NCI-H748 (cell line): ENCODE results near the gene ZNF511.
A peak's percentile ranks its signal among the peaks of the same experiment; 100 is the strongest.
"Not testable (repeated sequence)": the region's sequence is repeated elsewhere in the genome, so short reads cannot be mapped to it uniquely, and the experiment has no call there.

Source experiments
- DNase-seq: peaks from one replicate; lab custom pipeline; 2025; ENCODE audit not compliant: unreplicated experiment; lab: John Stamatoyannopoulos, UW

ZNF511 gene

DNA sequence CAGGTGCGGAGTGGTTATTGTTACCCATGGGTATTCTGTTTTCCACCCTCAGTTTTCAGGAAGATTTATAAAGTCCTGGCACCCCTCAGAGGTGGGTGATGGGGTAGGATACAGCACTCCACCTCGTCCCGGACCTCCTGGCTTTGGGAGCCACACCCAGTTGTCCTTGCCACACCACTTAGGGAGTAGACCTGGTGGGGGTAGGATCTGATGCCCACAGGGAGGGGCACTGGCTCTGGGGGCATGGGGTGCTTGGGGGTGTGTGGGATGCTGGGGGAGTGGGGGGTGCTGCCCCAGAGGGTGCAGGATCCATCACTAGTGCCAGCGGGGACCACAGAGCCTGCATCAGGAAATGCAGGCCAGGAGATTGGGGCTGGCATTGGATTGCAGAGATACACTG lies 4.5 kb downstream of the ZNF511 start:
- DNase-seq: no peak

DNA sequence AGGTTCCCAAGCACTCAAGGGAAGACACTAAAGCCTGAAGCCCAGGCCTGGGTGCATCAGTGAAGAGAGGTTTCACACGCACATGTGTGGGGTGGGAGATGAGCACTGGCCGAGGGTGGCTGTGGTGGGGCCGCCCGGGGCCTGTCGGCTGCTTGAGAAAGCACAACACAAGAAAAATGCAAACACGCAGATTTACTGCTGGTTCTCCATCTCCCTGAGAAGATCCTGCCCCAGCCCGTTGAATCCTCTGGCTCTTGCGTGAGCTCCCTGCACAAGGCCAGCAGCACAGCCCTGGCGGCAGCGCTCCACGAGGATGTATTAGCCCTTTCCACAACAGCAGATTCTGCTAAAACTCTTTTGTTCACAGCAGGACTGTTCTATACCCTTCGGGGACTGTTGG lies 6.2 kb downstream of the ZNF511 start:
- no peak for DNase-seq

DNA sequence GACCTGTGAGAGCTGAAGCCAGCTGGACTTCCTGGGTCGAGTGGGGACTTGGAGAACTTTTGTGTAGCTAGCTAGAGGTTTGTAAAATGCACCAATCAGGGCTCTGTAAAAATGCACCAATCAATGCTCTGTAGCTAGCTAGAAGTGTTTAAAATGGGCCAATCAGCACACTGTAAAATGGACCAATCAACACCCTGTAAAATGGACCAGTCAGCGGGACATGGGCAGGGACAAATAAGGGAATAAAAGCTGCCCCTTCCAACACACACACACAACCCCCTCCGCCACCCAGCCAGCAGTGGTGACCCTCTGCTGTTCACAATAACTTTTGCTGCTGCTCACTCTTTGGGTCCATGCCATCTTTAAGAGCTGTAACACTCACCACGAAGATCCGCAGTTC lies 7.1 kb downstream of the ZNF511 start:
- DNase-seq: peak; percentile 6

DNA sequence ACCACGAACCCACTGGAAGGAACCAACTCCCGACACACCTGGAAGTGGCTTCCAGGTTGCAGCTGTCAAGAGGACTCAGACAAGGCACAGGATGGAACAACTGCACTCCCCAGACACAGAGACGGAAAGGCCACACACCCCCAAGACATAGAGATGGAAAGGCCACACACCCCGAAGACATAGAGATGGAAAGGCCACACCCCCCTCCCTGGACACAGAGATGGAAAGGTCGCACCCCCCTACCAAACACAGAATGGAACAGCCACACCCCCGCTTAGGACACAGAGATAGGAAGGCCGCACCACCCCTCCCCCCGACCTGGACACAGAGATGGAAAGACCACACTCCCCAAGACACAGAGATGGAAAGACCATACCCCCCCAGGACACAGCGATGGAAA lies 7.6 kb downstream of the ZNF511 start:
- no peak for DNase-seq

DNA sequence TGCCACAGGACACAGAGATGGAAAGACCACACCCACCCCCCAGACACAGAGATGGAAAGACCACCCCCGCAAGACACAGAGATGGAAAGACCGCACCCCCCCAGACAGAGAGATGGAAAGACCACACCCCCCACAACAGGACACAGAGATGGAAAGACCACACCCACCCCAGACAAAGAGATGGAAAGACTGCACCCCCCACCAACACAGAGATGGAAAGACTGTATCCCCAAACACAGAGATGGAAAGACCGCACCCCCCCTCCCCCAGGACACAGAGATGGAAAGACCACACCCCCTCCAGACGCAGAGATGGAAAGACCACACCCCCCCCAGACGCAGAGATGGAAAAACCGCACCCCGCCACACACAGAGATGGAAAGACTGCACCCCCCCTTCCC lies 8.0 kb downstream of the ZNF511 start:
- DNase-seq: no peak

DNA sequence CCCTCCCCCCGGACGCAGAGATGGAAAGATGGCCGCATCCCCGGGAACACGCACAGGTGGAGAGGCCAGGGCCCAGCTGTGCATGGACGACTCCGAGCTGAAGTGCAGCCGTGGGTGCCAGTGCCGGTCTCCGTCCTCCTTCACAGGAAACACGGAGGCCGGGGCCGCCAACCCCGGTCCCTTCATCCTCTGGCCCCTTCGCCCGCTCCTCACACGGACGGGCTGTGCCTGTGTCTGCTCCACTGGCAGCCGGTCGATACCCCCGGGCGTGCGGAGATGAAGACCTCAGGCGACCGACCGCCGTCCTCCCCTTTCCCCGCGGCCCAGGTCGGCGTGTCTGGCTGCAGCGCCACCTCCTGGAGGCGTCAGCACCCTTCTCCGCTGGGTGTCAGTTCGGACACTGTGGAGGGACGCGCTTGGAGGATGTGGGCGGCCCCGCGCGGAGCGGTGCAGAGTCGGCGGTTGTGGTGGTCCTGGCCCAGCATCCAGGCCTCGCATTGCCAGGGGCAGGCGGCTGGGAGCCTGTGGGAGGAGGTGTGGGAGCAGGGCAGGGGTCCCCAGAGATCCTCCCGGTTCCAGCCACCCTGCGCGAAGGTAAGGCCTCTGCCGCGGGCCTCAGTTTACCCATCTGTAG lies 9.9 kb downstream of the ZNF511 start:
- DNase-seq: peak; percentile 79

DNA sequence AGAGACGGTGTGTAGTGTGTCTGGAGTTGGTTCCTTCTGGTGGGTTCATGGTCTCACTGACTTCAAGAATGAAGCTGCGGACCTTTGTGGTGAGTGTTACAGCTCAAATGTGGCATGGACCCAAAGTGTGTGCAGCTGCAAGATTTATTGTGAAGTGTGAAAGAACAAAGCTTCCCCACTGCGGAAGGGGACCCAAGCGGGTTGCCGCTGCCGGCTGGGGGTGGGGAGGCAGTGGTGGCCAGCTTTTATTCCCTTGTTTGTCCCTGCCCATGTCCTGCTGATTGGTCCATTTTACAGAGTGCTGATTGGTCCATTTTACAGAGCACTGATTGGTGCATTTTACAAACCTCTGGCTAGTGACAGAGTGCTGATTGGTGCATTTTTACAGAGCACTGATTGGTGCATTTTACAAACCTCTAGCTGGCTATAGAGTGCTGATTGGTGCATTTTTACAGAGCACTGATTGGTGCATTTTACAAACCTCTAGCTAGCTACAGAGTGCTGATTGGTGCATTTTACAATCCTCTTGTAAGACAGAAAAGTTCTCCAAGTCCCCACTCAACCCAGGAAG lies 12.2 kb downstream of the ZNF511 start:
- DNase-seq: not testable (repeated sequence)

DNA sequence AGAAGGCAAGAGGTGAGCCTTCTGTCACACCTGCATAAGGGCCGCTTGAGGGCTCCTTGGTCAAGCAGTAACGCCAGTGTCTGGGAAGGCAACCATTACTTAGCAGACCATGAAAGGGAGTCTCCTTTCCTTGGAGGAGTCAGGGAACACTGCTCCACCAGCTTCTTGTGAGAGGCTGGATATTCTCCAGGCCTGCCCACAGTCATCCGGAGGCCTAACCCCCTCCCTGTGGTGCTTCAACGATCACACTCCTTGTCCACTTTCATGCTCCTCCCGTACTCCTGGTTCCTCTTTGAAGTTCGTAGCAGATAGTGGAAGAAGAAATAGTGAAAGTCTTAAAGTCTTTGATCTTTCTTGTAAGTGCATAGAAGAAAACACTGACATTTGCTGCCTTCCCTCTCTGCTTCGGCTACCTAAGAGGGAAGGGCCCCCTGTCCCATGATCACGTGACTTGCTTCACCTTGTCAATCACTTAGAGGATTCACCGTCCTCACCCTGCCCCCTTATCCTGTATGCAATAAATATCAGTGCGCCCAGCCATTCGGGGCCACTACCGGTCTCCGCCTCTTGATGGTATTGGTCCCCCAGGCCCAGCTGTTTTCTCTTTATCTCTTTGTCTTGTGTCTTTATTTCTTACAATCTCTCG lies 13.5 kb downstream of the ZNF511 start:
- DNase-seq: not testable (repeated sequence)

DNA sequence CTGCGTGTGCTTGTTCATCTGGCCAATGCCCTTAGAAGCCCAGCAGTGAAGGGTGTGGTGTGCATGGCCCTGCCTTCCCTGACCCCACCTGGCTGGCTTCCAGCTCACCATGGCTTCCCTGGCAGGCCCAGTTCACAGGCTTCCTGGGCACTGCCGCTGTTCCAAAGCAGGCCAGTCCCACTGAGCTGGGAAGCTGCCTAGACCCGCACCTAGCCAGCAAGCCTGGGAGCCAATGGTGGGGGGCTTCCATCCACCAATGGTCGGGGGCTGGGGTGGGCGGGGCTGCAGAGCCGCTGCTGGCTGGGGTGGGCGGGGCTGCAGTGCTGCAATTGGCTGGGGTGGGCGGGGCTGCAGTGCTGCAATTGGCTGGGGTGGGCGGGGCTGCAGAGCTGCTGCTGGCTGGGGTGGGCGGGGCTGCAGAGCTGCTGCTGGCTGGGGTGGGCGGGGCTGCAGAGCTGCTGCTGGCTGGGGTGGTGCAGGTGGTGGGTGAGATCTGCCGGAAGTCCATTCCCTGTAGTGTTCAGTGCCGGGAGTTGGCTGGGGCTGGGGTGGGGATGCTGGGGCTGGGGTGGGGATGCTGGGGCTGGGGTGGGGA lies 15.6 kb downstream of the ZNF511 start:
- peak; percentile 87 for DNase-seq

DNA sequence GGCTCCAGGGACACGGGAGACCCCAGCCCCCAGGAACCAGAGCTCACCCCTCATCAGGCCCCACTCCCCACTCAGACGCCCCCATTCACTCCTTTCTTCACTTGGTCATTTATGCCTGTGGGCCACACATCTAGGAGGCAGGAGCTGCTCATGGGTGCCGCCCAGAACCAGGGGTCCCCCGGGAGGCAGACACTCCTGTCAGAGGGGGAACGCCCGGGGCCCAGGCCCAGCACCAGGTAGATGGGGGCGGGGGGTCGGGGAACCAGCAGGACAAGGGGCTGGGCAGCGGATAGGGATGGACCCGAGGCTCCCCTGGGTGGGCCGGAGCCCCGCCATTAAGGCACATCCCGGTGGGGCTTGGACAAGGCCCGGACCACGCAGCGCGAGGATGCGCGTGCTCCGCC lies 16.1 kb downstream of the ZNF511 start:
- DNase-seq: no peak

DNA sequence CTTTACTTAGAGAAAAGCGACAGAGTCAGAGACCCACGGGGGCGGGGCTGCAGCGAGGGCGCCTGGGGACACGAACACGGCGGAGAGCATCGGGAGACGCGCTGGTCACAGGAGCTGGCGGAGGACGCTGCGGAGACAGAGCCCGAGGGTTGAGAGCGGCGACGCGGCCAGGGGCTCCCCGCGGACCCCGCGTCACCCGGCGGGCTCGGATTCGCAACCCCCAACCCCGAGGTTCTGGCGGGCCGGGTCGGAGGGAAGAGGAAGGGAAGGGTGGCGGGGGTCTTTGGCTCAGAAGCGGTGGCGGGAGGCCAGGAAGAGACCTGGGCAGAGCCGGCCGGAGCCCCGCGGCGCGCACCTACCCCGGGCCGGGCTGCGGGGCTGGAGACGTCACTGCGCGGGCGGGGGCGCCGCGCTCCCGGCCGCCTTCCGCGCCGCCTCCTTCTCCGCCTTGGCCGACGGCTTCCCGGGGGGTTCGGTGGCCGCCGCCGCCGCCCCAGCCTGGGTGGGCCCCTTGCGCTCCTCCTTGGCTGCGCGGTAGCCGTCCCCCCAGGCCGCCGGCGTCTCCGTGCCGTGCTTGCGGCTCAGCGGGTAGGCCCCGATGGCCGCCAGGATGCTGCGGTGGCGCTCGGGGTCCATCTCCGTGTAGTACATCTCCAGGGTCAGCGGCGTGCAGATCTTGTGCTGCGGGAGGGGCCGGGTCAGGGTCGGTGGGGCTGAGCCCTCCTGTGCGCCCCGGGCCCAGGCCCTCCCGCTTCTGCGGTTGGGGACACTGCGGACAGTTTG lies 16.9 kb downstream of the ZNF511 start:
- DNase-seq: peak; percentile 29

DNA sequence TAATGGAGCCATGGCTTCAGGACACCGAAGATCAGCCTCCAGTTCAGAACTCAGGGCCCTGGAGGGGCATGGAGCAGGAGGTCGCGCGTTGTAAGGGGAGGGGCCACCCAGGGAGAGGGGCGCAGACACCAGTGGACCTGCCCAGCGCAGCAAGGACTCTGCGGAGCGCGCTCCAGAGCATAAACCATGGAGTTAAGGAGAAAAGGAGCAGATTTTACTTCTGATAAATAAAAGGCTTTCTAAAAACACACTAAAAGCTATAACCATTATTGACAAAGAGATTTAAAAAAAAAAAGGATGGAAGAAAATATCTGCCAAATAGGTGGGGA lies 17.5 kb downstream of the ZNF511 start:
- DNase-seq: no peak

DNA sequence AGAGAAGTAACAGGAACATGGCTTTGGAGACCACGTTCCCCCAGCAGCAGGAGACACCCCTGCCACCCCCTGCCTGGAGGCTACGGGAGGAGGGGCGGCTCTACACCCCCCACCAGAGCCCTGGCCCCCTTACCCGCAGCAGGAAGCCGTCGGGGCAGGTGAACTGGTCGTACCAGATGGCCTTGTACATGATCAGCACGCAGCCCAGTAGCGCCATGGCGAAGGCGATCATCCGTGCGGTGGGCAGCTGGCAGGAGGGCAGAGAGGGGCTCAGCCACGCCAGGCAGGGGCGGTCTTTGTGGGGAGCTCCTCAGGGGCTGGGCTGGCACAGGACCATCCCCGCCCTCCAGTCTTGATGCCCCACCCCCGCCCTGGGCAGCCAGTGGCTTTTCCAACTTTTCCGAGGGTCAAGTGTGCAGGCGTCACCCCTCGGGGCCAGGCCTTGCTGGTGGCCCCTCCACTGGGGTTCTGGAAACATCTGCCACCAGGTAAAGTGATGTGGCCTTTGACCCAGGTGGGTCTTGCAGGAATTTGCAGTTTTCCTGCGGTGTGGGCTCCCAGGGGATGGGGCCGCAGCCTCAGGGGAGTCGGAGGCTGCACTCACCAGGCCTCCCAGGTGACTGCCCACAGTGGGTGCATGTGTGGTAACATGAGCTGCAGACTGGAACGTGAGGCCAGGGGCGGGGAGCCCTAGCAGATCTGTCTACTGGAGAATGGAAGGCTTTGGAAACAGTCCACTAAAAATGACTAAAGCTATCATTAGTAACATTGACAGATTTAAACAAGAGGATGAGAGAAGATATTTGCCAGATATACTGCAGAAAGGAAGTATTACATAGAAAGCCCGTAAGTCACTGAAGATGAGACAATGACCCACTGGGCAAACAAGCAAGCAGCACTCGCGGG lies 18.3 kb downstream of the ZNF511 start:
- no peak for DNase-seq

DNA sequence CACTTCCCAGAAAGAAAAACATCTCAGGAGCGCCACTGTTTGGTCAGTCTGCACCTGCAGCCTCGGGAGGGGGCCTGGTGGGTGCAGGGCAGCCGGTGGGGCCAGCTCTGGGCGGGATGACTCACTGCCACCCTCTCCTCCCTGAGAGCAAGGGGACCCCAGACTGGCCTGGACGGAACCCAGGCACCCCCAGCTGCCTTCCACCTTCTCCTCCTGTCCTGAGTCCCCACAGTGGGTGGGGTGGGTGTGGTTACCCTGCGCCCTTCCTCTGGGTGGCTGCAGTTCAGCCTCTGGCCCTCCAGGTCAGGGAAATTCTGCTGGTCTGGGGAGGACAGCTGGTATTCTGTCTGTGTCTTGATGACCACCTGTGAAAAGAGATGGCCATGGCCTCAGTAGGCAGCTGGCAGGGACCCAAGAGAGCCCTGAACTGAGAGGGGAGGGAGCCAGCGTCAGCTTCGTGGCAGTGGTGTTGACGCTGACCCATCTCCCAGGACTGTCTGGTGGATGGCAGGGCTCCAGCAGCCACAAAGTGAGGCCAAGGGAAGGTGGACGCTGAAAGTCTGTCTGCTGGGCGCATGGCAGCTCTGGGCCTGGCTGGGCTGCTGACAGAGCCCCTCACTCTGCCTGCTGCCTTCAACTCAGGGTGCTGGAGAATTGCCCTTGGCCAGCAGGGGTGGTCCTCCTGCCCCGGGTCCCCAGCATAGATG lies 19.1 kb downstream of the ZNF511 start:
- DNase-seq: peak; percentile 7

DNA sequence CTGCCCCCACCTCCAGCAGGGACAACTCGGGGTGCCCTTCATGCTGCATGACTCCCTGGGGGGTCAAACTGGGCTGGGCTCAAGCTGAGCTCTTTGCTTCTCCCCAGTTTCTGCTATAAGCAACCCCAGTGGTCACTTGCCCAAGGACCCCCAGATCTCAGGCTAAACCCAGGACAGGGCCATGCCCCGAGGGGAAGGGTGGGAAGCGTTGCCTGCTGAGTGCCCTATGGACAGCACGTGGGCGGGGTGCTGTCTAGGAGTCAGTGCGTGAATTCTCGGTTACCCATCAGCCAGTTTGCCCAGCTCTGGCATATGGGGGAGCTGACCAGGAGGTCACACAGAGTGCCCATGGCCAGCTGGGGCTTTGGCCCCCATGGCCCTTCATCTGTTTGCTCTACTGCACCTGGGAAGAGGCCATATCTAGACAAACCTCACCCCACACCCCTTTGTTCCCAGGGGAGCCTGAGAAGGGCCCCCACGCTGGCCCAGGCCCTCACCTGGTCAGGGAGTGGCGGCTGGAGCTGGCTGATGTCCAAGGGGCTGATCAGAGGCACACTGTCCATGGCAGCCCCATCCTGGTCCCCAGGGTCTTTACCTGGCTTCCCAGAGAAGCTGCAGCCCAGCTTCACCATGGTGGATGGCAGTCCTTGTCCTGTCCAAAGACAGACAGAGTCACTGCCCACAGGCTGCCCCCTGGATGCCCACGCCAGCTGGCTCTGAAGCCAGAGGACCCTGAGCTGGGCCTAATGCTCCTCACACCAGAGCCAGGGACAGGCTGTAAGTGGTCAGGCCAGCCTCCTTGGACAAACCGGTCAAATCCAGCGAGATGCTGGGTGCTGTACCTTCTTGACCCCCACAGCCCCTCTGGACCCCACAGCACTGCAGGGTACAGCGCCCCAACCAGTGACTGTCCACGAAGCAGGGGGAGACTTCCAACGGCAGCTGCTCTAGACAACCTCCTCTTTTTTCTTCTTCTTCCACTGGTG lies 19.9 kb downstream of the ZNF511 start:
- DNase-seq: no peak

DNA sequence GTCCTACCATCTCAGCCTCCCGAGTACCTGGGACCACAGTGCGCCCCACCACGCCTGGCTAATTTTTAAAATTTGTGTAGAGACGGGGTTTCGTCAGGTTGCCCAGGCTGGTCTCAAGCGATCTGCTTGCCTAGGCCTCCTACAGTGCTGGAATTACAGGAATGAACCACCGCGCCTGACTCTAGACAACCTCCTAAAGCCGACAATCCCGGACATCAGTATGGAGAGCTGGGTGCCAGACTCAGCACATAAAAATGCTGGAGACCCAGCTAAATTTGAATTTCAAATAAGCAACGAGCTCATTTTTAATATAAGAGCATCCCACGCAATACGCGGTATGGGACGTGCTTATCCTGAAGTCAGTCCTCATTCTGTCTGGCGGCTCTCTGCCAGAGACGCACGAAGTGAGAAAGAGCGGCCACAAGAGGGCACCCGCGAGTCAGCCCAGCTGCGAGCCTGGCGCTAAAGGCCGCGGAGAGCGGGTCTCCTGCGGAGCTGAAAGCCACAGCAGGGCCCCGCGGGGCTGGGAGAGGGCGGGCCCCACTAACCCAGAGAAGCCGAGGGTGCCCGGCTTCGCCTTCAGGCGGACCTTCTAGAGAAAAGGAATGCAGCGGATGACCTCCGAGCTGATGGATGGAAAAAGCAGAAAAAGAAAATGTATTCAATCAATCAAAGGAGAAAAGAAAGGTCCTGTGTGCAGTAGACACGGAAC lies 20.9 kb downstream of the ZNF511 start:
- DNase-seq: peak; percentile 75

DNA sequence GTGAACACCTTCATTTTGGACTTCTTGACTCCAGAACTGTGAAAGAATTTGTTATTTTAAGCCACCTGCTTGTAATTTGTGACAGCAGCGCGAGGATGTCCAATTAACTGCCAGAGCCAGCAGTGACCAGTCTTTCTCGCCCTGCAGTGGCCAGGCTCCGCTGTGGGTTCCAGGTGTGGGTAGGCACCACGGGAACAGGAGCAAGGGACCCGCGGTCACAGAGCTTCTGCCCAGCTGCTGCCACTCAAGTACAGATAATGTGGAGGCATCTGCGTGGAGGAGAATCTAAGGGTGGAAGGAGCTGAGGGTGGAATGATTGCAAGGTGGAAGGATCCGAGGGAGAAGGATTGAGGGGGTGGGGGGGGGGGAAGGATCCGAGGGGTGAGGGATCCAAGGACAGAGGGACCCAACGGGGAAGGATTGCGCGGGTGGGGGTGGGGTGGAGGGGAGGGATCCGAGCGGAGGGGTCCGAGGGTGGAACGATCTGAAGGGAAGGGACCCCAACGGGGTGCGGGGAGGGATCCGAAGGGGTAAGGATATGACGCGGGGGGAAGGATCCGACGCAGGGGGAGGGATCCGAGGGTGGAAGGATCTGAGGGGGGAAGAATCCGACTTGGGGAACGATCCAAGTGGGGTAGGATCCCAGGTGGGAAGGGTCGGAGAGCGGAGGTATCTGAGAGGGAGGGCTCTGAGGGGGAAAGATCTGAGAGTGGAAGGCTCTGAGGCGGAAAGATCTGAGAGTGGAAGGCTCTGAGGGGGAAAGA lies 24.4 kb downstream of the ZNF511 start:
- no peak for DNase-seq
